HUES6 (cell line): ENCODE results near the gene FAM136A.
"Not testable (repeated sequence)": the region's sequence is repeated elsewhere in the genome, so short reads cannot be mapped to it uniquely, and the experiment has no call there.

ENCODE experiments used
- H3K27ac ChIP-seq: 2 replicates; pipeline ENCODE4 v1.7.0; 2013; ENCODE audit warnings: low read depth, mild to moderate bottlenecking, low read length, inconsistent platforms
- H3K27me3 ChIP-seq: 2 replicates; pipeline ENCODE4 v1.6.1; 2013; ENCODE audit warnings: low read length; ENCODE audit not compliant: control insufficient read depth, insufficient read depth
- H3K36me3 ChIP-seq: 2 replicates; pipeline ENCODE4 v1.6.1; 2013; ENCODE audit warnings: low read length; ENCODE audit not compliant: control insufficient read depth, insufficient read depth
- H3K4me1 ChIP-seq: 2 replicates; pipeline ENCODE4 v1.6.1; 2013; ENCODE audit warnings: low read length; ENCODE audit not compliant: control insufficient read depth, insufficient read depth
- H3K4me3 ChIP-seq: 2 replicates; pipeline ENCODE4 v1.5.1; 2013; ENCODE audit warnings: low read depth, low read length
- H3K9ac ChIP-seq: one replicate; pipeline ENCODE4 v1.6.1; 2013; ENCODE audit warnings: mild to moderate bottlenecking, low read length
- H3K9me3 ChIP-seq: 2 replicates; pipeline ENCODE4 v1.6.1; 2013; ENCODE audit warnings: low read depth, low read length; ENCODE audit not compliant: control insufficient read depth, insufficient read depth

Gene FAM136A

DNA sequence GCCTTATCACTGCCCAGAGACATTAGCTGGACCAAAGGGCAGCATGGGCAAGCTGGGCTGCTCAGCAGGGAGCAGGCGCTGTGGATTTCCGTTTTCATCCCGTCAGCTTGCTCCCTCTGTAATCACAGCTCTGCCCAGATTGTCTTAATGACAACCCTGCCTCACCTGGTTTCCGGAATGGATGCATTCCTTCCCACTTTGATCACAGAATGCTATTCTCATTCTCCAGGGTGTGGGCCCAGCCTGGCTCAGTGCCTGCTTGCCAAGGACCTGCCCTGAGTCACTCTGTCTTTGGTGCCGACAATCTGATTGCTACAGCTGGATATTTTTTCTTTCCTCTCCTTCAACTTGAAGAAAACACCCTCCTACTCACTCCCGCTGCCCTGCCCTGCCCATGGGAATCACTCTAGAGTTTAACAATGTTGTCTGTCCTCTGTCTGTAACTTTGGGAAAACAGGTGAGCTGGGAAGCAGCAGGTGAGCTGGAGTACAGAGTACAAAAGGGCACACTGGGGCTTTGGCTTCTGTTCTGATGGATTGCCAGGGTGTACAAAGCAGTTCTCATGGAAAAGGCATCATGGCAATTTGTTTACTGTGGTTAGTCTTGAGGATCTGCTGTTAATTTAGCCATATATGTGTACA, 27.2 kb upstream of the FAM136A start:
- H3K4me3 ChIP-seq: no peak overlapping the region

DNA sequence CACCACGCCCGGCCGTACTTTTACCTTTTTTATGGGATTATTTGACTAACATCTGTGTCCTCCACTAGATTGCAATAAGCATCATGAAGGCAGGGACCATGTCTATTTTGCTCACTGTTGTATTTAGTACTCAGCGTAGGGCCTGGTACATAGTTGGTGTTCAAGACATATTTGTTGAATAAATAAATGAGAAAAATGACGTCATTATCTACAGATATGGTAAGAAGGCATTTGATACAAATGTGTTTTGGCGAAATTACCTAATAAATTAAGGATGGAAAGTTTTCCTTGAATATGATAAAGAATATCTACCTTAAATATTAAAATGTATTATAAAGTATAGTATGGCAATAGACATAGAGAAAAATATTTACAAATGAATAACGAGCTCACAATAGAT, 24.0 kb upstream of the FAM136A start:
- Histone ChIP-seq H3K4me1 (peaks cover 5% of the 10 kb centered on the region; the same call in 1 of the 2 replicates), H3K27me3 (no peaks in the 10 kb centered on the region), H3K4me3 (no peak overlapping the region), H3K27ac (no peak overlapping the region), H3K9ac (no peak overlapping the region), H3K9me3 (no peaks in the 10 kb centered on the region), H3K36me3 (no peaks in the 10 kb centered on the region)

More for the DNA sequence above, 27.2 kb upstream of the FAM136A start:
- Histone ChIP-seq H3K27me3 (no peaks in the 10 kb centered on the region), H3K9ac (no peak overlapping the region), H3K9me3 (no peaks in the 10 kb centered on the region), H3K27ac (no peak overlapping the region), H3K4me1 (peaks cover 5% of the 10 kb centered on the region; the same call in 1 of the 2 replicates), H3K36me3 (no peaks in the 10 kb centered on the region)

DNA sequence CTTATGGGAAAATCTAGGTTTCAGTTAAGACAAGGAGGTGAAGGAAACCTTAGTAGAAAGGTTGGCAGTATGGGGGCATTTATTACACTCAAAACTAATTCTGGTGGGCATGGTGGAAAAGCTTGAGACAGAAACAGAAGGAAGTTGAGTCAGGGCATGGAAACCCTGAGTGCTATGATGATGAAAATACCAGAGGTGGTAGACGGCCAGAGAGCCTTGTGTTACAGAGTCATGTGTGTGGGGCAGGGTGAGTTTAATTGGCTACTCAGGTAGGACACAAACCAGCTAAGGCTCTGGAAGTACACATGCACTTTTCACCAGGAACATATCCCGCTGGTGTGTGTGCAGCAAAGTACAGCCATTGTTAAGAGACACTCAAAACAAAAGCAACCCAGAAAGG, 20.7 kb upstream of the FAM136A start:
- Histone ChIP-seq H3K27ac (no peak overlapping the region), H3K4me1 (no peaks in the 10 kb centered on the region), H3K9me3 (no peaks in the 10 kb centered on the region), H3K27me3 (no peaks in the 10 kb centered on the region; the same call in 1 of the 2 replicates), H3K4me3 (no peak overlapping the region), H3K36me3 (no peaks in the 10 kb centered on the region), H3K9ac (no peak overlapping the region)

DNA sequence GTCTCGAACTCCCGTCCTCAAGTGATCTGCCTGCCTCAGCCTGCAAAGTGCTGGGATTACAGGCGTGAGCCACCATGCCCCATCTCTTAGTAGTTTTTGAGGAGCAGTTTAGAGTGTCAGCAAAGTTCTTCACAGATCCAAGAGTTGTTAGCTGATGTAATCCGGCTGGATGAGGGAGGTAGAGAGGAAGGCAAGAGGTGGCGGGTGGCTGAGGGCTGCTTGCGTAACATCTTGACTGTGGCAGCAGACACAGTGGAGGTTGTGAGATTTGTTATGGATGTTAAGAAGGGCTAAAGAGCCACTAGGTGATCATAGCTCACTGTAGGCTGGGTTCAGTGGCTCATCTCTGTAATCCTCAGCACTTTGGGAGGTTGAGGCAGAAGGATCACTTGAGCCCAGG, 19.5 kb upstream of the FAM136A start:
- H3K9me3 ChIP-seq: no peaks in the 10 kb centered on the region

DNA sequence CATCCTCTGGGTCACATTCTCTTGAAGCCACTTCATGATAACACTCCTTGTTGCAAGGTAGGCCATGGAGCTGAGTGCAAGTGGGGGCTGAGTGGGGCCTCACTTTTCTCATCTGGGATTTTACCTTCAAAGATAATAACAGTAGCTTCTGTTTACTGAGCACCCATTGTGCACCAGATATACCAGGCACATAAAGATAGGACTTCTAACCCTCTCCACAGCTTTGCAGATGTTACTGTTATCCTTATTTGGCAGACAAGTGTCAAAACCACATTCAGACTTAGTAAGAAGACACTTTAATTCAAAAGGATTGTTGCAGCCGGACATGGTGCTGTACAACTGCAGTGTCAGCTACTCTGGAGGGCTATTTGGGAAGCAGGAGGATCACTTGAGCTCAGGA, 12.8 kb upstream of the FAM136A start:
- H3K27ac ChIP-seq: no peak overlapping the region

More for the DNA sequence above, 19.5 kb upstream of the FAM136A start:
- no peak overlapping the region for H3K4me3 ChIP-seq
- H3K9ac ChIP-seq: no peak overlapping the region
- no peaks in the 10 kb centered on the region for H3K36me3 ChIP-seq
- no peak overlapping the region for H3K27ac ChIP-seq
- no peaks in the 10 kb centered on the region for H3K4me1 ChIP-seq
- no peaks in the 10 kb centered on the region; the same call in 1 of the 2 replicates for H3K27me3 ChIP-seq

DNA sequence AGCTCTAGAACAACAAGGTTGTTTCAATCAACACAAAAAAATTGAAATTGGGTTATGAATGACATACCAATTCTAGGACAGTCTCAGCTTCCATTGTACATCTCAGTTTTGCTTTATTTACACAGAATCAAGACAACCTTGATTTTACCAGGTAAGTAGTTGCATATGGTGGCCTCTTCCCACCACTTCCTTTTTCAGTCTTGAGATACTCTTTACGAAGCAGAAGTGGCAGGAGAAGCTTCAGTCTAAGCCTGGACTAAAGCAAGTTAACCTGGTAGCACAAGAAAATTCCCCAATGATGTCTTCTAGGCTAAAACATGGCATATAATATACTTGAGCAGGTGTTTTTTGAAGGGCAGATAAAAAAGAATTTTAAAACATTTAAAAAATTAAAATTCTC, 10.7 kb upstream of the FAM136A start:
- no peaks in the 10 kb centered on the region for H3K9me3 ChIP-seq

More for the DNA sequence above, 12.8 kb upstream of the FAM136A start:
- H3K4me3 ChIP-seq: no peak overlapping the region
- H3K36me3 ChIP-seq: no peaks in the 10 kb centered on the region
- H3K27me3 ChIP-seq: no peaks in the 10 kb centered on the region; the same call in 1 of the 2 replicates
- no peaks in the 10 kb centered on the region for H3K9me3 ChIP-seq
- H3K4me1 ChIP-seq: no peaks in the 10 kb centered on the region
- H3K9ac ChIP-seq: no peak overlapping the region

DNA sequence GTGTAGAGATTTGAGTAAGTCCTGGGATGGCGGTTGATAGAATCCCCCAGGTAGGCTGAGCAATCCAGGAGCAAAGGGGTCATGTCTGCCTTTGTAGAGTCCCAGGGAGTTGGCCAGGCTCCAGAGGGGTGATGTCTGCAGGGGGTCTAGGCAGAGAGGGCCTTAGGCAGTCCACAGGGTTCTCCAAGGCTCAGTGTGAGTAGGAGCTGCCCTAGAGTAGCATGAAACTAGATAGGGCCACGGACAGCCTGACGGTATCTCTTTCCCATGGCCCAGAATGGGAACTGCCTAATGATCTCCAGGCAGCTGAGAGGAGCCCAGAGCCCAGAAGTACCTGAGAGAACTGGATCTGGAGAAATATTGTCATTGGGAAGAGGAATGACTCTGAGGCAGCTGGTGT, 9.0 kb upstream of the FAM136A start:
- Histone ChIP-seq H3K27me3 (no peaks in the 10 kb centered on the region), H3K9ac (no peak overlapping the region), H3K27ac (no peak overlapping the region), H3K4me3 (no peak overlapping the region), H3K4me1 (no peaks in the 10 kb centered on the region), H3K9me3 (no peaks in the 10 kb centered on the region), H3K36me3 (no peaks in the 10 kb centered on the region)

More for the DNA sequence above, 10.7 kb upstream of the FAM136A start:
- Histone ChIP-seq H3K4me1 (no peaks in the 10 kb centered on the region), H3K9ac (no peak overlapping the region), H3K36me3 (no peaks in the 10 kb centered on the region), H3K27ac (no peak overlapping the region), H3K27me3 (no peaks in the 10 kb centered on the region), H3K4me3 (no peak overlapping the region)

DNA sequence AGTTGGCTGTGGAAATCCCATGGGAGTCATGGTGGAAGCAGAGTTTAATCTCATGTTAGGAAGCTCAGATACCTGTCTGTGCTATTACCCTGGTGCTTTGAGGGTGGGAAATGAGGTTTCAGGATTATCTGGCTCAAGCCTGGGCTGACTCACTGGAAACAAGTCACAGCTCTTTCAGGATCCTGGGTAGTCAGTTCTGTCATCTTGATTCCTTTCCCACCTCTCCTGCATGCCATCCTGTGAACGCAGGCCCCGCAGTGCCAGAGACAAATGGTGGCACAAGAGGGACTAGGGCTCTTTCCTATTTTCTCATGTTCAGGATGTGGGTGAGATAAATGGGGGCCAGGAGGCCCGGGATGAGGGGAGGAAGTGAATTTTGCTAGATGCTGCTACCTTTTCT, 3.7 kb upstream of the FAM136A start:
- peaks cover 9% of the 10 kb centered on the region for H3K9me3 ChIP-seq
- H3K4me1 ChIP-seq: peaks cover 20% of the 10 kb centered on the region
- H3K27me3 ChIP-seq: no peaks in the 10 kb centered on the region
- no peak overlapping the region for H3K9ac ChIP-seq
- peaks cover 5% of the 10 kb centered on the region for H3K36me3 ChIP-seq
- H3K4me3 ChIP-seq: no peak overlapping the region
- H3K27ac ChIP-seq: no peak overlapping the region

DNA sequence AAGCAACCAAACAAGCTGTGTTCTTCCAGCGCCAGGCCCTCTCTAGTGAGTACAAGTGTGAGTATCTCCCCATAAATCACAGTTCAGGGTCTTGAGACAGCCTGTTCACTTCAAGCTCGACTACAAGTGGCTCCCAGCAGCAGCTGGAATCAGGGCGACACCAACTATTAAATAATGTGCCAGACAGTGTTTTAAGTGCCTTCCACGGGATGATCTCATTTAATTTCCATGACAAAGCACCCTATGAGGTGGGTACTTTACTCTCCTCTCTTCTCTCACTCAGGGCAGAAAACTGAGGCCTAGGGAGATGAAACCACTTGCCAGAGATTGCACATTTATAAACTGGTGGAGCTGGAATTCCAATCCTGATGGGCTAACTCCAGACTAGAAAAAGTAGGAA, 2.6 kb upstream of the FAM136A start:
- H3K36me3 ChIP-seq: peaks cover 14% of the 10 kb centered on the region
- H3K4me1 ChIP-seq: peaks cover 20% of the 10 kb centered on the region
- no peaks in the 10 kb centered on the region for H3K27me3 ChIP-seq
- peaks cover 9% of the 10 kb centered on the region for H3K9me3 ChIP-seq
- no peak overlapping the region for H3K9ac ChIP-seq
- no peak overlapping the region for H3K4me3 ChIP-seq
- no peak overlapping the region for H3K27ac ChIP-seq

DNA sequence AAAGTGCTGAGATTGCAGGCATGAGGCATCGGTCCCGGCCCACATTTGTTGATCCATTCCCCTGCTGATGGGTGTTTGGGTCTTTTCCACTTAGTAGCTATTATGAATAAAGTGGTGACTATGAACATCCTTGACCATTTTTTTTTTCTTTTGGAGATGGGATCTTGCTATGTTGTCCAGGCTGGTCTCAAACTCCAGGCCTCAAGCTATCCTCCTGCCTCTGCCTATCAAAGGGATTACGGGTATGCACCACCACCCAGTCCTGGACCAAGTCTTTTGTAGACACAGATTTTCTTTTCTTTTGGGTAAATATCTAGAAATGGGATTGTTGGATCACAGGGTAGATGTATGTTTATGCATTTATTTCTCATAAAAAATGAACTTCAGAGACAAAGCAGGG, 1.3 kb upstream of the FAM136A start:
- no peaks in the 10 kb centered on the region for H3K27me3 ChIP-seq
- peaks cover 26% of the 10 kb centered on the region for H3K36me3 ChIP-seq
- H3K9ac ChIP-seq: no peak overlapping the region
- peaks cover 9% of the 10 kb centered on the region for H3K9me3 ChIP-seq
- H3K27ac ChIP-seq: no peak overlapping the region
- H3K4me1 ChIP-seq: peaks cover 20% of the 10 kb centered on the region
- no peak overlapping the region for H3K4me3 ChIP-seq

DNA sequence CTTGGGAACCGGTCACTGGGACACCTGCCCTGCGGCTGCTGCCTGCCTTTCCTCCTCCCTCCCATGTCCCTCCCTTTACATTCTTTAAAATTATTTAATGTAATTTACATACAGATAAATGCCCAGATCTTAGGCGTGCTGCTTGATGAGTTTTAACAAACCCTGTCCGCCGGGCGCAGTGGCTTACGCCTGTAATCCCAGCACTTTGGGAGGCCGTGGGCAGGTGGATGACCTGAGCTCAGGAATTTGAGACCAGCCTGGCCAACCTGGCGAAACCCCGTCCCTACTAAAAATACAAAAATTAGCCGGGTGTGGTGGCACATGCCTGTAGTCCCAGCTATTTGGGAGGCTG, 304 bp upstream of the FAM136A start:
- H3K36me3 ChIP-seq: peaks cover 30% of the 10 kb centered on the region
- not testable (repeated sequence) for H3K9ac ChIP-seq, H3K27me3 ChIP-seq, H3K9me3 ChIP-seq, H3K27ac ChIP-seq
- H3K4me3 ChIP-seq: peak overlapping the region; percentile 97; the same call in 1 of the 2 replicates
- peaks cover 20% of the 10 kb centered on the region for H3K4me1 ChIP-seq
